Right renal cortex interstitium (tissue), 3 donors: ENCODE data around the gene BPIFB2. TPM values are rescaled to one million over a fixed set of nuclear protein-coding genes. Genes with fewer than 3 reads are reported as not detected.

ENCODE experiments used
- DNase-seq, 3 donors: peaks; one replicate each; pipeline ENCODE4 v3.0.0-alpha.2; 2013; ENCODE audit warnings: low read depth in 3 of 3, low spot score in 2 of 3
- polyA plus RNA-seq, 3 donors: library from polyadenylated mRNA; unstranded; fragments of 120-200 nt; gene quantifications; one replicate each; pipeline ENCODE4 v1.2.1, GENCODE V29; 2013; ENCODE audit not compliant: insufficient read length in 3 of 3

The BPIFB2 gene
- polyA plus RNA-seq, 3 donors, result not detected

- no peak for DNase-seq
Measured at GRCh38 chr20:32983459-32984112, 23.9 kb upstream of the BPIFB2 start.

DNA sequence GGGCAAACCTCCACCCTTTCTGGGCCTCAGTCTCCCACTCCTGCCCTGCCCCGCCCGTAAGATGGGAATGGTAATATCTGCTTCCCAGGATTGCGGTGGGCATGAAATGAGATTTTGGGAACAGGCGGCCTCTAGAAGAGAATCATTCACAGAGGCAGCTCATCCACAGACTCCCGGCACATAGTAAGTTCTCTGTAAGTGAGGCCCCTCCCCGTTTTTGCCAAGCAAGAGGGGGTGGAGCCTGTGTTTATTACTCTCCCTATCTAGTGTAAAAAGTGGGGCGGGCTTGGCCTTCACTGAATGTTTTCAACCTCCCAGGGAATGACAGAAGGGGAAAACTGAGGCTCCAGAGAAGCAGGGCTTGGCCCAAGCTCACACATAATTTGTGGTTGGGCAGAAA is 23.3 kb upstream of the BPIFB2 start:
- no peak for DNase-seq

DNA sequence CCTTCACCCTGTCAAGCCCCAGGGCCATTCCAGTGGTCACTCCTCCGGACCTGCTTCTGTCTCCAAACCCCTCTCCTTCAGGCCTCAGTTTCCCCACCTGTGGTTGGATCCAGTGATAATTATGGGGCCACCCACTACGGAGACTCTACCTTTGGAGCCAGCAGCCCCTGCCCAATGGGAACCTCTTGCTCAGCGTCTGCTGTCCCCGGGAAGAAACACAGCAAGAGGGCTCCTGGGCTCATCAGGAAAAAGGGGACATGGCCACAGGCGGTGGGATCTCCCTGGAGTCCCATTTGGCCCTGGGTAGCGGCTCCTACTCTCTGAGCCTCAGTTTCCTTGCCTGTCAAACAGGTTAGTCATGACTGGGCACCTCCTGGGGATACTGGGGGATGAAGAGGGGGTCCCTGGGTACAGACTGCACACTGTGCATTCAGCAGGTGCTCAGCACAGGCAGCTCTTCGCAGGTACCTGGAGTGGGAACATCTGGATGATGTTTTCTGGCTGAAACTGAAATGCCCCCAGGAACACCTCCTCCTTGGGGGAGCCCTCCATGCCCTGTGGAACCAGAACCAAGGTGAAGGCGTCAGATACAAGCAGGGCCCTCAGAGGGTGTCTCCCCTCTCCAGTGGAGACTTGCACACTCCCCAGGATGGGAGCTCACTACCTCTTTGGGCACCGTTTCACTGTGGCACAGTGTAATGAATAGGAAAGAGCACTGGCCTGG is 22.7 kb upstream of the BPIFB2 start:
- DNase-seq, result no peak

GRCh38 chr20:32985596-32985995 is 21.9 kb upstream of the BPIFB2 start:
- DNase-seq, result no peak

DNA sequence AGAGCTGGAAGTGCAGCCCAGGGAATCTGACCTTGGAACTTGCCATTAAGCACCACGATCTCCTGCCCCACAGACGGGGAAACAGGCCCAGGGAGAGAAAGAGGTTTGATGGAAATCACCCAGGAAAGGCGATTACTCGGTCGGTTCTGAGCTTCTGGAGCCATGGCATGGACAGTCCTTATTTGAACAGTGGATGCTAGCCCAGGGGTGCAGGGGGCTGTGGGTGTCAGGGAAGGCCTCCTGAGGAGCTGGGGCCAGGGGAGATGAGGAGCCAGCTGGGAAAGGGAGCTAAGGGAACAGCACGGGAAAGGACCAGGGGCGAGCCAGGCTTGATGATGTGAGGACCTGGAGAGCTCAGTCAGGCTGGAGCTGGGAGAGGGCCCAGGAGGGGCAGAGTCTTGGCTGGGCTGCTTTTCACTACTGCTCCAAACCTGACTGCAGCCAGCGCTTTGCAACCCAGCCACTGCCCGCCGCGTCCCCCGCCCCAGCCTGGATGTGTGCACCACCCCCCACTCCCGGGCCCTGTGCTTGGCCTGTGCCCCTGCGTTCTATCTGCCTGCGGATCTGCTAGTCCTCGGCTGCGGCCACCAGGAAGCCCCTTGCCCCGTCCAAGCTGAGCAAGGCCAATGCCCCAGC is 21.1 kb upstream of the BPIFB2 start:
- no peak for DNase-seq

DNA sequence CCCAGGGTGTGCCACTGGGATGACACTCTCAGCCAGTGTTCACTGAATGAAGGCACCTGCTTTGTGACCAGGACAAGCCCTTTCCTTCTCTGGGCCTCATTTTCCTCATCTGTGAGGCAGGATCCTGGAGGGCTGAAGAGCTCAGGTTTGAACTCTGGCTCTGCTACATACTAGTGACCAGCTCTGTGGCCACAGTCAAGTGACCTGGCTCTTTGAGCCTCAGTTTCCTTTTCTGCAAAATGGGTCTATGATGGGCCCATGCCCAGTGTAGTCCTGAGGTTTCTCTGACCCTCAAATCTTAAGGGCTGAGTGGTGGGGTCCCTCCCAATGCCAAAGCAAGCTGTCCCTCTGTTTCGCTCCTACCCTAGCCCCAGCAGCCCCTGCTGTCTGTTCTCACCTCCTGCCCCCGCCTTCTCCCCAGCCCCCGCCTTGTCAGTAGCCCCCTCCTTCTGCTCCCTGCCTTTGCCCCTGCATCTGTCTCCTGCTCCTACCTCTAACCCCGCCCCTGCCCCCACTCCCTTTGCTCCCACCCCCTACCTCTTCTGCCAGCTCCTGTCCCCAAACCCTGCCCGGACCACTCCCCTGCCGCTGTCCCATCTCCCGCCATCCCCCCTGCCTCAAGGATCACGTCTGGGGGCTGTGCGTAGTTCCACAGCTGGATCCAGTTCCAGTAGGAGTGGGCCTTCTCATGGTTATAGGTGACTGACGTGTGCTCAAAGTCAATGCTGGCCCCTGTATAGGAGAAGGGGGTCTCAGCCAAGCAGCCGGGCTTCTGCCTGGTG is 20.3 kb upstream of the BPIFB2 start:
- no peak for DNase-seq

DNA sequence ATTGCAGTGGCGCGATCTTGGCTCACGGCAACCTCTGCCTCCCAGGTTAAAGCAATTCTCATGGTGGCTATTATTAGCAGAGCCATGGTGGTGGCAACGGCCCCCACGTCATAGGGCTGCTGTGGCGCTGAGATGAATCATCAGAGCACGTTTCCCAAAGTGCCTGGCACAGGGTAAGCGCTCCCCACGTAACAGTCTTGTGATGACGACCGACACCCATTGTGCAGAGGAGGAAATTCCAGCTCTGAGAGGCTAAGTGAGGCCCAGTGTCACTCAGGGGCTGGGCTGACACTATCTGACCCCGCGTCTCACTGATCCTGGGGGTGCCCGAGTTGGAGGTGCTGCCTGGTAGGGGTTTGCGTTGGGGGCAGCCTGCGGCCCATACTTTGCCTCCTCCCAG is 19.5 kb upstream of the BPIFB2 start:
- no peak for DNase-seq

GRCh38 chr20:32989507-32990283 is 17.8 kb upstream of the BPIFB2 start:
- no peak for DNase-seq

GRCh38 chr20:32990426-32990825 is 17.1 kb upstream of the BPIFB2 start:
- DNase-seq, result no peak

DNA sequence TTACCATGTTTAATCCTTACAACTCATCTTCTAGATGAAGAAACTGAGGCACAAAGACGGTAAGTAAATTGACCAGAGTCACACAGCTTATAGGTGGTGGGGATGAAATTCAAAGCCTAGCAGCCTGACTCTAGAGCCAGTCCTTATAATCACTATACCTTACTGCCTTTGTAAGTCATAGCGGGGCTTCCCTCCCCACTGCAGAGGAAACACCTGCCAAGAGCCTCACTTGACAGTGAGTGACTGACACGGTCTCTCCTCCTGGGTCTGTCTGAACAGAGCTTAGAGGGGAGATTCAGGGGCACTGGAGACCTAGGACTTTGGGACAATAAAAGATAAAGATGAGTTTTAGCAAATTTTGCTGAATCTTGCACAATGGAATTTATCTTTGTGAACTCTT is 16.1 kb upstream of the BPIFB2 start:
- no peak for DNase-seq

GRCh38 chr20:32991792-32992641 is 15.5 kb upstream of the BPIFB2 start:
- no peak for DNase-seq

- DNase-seq, result no peak
Measured at GRCh38 chr20:32993496-32994050, 13.9 kb upstream of the BPIFB2 start.

- no peak for DNase-seq
Measured at GRCh38 chr20:32995802-32996201, 11.7 kb upstream of the BPIFB2 start.

DNA sequence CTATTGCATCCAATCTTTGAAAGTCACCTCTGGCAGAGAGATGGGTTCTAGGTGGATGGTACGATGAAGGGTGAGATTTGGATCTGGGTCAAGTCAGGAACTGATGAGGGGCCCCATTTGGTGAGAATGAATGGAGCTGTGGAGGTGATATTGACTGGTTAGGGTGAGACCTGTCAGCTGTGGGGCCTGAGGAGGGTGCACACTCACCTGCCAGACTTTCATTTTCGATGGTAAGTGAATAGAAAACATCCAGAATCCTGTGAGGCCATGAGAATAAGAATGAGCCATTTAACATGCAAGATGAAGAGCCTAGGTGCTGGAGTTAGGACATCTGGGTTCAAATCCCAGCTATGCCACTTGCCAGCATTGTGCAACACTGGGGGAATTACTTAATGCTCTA is 10.1 kb upstream of the BPIFB2 start:
- no peak for DNase-seq

GRCh38 chr20:32999603-33000250 is 7.8 kb upstream of the BPIFB2 start:
- no peak for DNase-seq

GRCh38 chr20:33000802-33001466 is 6.6 kb upstream of the BPIFB2 start:
- no peak for DNase-seq

- DNase-seq, result no peak
Measured at GRCh38 chr20:33002087-33002808, 5.3 kb upstream of the BPIFB2 start.
